Small intestine (tissue), 7 donors: ENCODE results near the gene AKAP5. TPM values are rescaled to one million over a fixed set of nuclear protein-coding genes. Genes with fewer than 3 reads are reported as not detected.

Source experiments
- DNase-seq, 2 donors: peaks; one replicate each; pipeline versions ENCODE4 v3.0.0 to v3.0.0-alpha.2; 2013
- FAIRE-seq: peaks from 2 replicates; lab custom pipeline; 2012; peaks lifted over from hg19 to GRCh38; lab: Jason Lieb, UNC
- H3K27ac ChIP-seq, 3 donors: one replicate each; pipeline ENCODE4 v1.5.1; 2013; ENCODE audit warnings: low read length in 2 of 3, mild to moderate bottlenecking in 2 of 3, control low read depth in 1 of 3, inconsistent platforms in 1 of 3, low read depth in 1 of 3, moderate library complexity in 1 of 3
- H3K27me3 ChIP-seq, 3 donors: one replicate each; pipeline ENCODE4 v1.6.1; 2013; ENCODE audit warnings: low read length in 3 of 3, inconsistent platforms in 1 of 3; ENCODE audit not compliant: control insufficient read depth in 3 of 3, insufficient read depth in 3 of 3
- H3K36me3 ChIP-seq, 3 donors: one replicate each; pipeline ENCODE4 v1.6.1; 2013; ENCODE audit warnings: low read length in 3 of 3, inconsistent platforms in 1 of 3, low read depth in 1 of 3, mild to moderate bottlenecking in 1 of 3, moderate library complexity in 1 of 3; ENCODE audit not compliant: control insufficient read depth in 3 of 3, insufficient read depth in 2 of 3
- H3K4me1 ChIP-seq, 3 donors: one replicate each; pipeline ENCODE4 v1.6.1; 2013; ENCODE audit warnings: low read length in 2 of 3, inconsistent platforms in 1 of 3, low read depth in 1 of 3, mild to moderate bottlenecking in 1 of 3, moderate library complexity in 1 of 3; ENCODE audit not compliant: control insufficient read depth in 3 of 3, insufficient read depth in 2 of 3
- H3K4me3 ChIP-seq, 3 donors: one replicate each; pipeline ENCODE4 v1.5.1; 2013; ENCODE audit warnings: low read length in 3 of 3, control low read depth in 1 of 3, inconsistent platforms in 1 of 3, low read depth in 1 of 3, mild to moderate bottlenecking in 1 of 3, moderate library complexity in 1 of 3
- H3K9me3 ChIP-seq, 2 donors: one replicate each; pipeline ENCODE4 v1.6.1; 2013; ENCODE audit warnings: low read depth in 1 of 2, low read length in 1 of 2; ENCODE audit not compliant: control insufficient read depth in 2 of 2, insufficient read depth in 1 of 2
- WGBS, 3 donors: extraction: QIAGEN DNeasy Blood & Tissue Kit; methylation state at CpG; one replicate each; pipeline ENCODE4 v1.1.7; 2013; 5-methylcytosine and 5-hydroxymethylcytosine counted together
- polyA plus RNA-seq, 4 donors: library from polyadenylated mRNA; stranded (reverse) in 3 of 4; unstranded in 1 of 4; fragments of 200-250 nt in 3 of 4; fragments of 120-200 nt in 1 of 4; gene quantifications; one replicate each; pipeline versions ENCODE4 v1.2.1 to v1.2.3, GENCODE V29; 2013
- donor health status: healthy with polysubstance abuse.
- donor health status: control.
- donor health status: control.
- donor health status: Bipolar disorder and iron deficiency.
- donor health status: healthy.

AKAP5 gene
- polyA plus RNA-seq, 4 donors, result 0.27 to 6.9 (median 0.58) TPM

DNA sequence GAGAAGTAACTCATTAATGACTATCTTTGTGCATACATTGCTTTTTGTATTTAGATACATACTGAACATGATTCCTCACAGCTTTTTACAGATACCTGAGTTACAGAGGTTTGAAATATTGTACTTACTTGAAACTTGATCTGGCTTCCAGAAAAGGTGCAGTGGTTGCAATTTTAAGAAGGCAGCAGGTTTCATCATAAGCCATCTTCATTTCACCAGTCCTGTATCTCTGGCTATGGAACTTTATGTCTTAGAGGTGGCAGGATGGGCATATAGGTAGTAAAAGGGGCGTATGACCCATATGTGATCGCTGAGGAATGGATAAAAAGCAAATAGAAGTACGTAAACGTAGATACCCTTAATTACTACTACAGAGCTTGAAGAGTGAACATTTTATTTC lies 52.9 kb downstream of the AKAP5 start:
- peaks cover 3 to 9% (median 7%) of the 10 kb centered on the region in 3 donors for H3K36me3 ChIP-seq
- WGBS, 3 donors, result 47 to 84% (median 59%) methylated on average over 4 of the region's 4 CpGs
- no peak for FAIRE-seq
- H3K27me3 ChIP-seq, result no peaks in the 10 kb centered on the region
- DNase-seq, result no peak
- H3K4me3 ChIP-seq, result no peak overlapping the region
- no peak overlapping the region for H3K27ac ChIP-seq
- no peaks in the 10 kb centered on the region for H3K9me3 ChIP-seq
- H3K4me1 ChIP-seq, result peaks cover 0 to 2% (median 0%) of the 10 kb centered on the region in 3 donors

DNA sequence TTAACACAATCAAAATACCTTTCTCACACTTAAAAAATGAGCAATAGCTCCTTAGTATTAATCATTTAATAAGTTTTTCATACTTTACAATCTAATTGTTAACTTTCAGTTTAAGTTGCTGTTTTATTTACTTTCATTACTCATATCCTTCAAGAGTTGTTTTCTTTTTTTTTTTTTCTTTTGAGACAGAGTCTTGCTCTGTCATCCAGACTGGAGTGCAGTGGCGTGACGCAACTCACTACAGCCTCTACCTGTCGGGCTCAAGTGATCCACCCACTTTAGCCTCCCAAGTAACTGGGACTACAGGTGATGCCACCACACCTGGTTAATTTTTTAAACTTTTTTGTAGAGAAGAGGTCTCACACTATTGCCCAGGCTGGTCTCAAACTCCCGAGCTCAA lies 55.4 kb downstream of the AKAP5 start:
- H3K4me3 ChIP-seq, result no peak overlapping the region
- FAIRE-seq, result no peak
- H3K27me3 ChIP-seq, result no peaks in the 10 kb centered on the region
- H3K36me3 ChIP-seq, result peaks cover 3 to 10% (median 9%) of the 10 kb centered on the region in 3 donors
- H3K9me3 ChIP-seq, result no peaks in the 10 kb centered on the region
- H3K27ac ChIP-seq, result no peak overlapping the region
- H3K4me1 ChIP-seq, result peaks cover 0 to 2% (median 0%) of the 10 kb centered on the region in 3 donors
- WGBS, 3 donors, result 92 to 95% (median 94%) methylated on average over 4 of the region's 4 CpGs
- DNase-seq, result no peak

DNA sequence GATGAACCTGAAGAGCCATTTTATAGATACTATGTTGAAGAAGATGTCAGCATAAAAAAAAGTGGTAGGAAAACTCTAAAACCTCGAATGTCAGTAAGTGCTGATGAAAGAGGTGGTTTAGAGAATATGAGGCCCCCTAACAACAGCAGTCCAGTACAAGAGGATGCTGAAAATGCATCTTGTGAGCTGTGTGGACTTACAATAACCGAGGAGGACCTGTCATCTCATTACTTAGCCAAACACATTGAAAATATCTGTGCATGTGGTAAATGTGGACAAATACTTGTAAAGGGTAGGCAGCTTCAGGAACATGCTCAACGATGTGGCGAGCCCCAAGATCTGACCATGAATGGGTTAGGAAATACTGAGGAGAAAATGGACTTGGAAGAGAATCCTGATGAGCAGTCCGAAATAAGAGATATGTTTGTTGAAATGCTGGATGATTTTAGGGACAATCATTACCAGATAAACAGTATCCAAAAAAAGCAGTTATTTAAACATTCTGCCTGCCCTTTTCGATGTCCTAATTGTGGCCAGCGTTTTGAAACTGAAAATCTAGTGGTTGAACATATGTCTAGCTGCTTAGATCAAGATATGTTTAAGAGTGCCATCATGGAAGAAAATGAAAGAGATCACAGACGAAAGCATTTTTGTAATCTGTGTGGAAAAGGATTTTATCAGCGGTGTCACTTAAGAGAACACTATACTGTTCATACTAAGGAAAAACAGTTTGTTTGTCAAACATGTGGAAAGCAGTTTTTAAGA lies 57.5 kb downstream of the AKAP5 start:
- no peak overlapping the region for H3K4me3 ChIP-seq
- peaks cover 3 to 15% (median 9%) of the 10 kb centered on the region in 3 donors for H3K36me3 ChIP-seq
- no peaks in the 10 kb centered on the region for H3K9me3 ChIP-seq
- 72 to 86% (median 75%) methylated on average over 9 of the region's 9 CpGs for WGBS, 3 donors
- no peaks in the 10 kb centered on the region for H3K27me3 ChIP-seq
- peak overlapping the region in 1 of 3 donors; percentile 12 for H3K27ac ChIP-seq
- peaks cover 0 to 2% (median 0%) of the 10 kb centered on the region in 3 donors for H3K4me1 ChIP-seq
- DNase-seq, result no peak
- no peak for FAIRE-seq

Other genes with a start within 250 kb of the AKAP5 start
- under 1 TPM in 2 of 4 donors, not detected in 2; 0.19 to 0.58 TPM for gene ESR2, start 171.1 kb upstream of the AKAP5 start, polyA plus RNA-seq
- gene MTHFD1, start 77.1 kb upstream of the AKAP5 start, polyA plus RNA-seq, result 10 to 100 TPM; 12.4 to 62.2 (median 32.1) TPM
- 10 to 100 TPM in 1 of 4 donors, 1 to 10 TPM in 1, under 1 TPM in 2; 0.81 to 11.4 (median 1.7) TPM for gene ZBTB25, start 38.3 kb downstream of the AKAP5 start, polyA plus RNA-seq
- gene ZBTB1, start 39.3 kb downstream of the AKAP5 start, polyA plus RNA-seq, result 10 to 100 TPM in 2 of 4 donors, 1 to 10 TPM in 2; 6.2 to 44.2 (median 10.8) TPM
- gene HSPA2, start 75.2 kb downstream of the AKAP5 start, polyA plus RNA-seq, result 10 to 100 TPM in 2 of 4 donors, 1 to 10 TPM in 2; 1.4 to 14.5 (median 6.2) TPM
- 1 to 10 TPM; 1.6 to 7.8 (median 4.9) TPM for gene PPP1R36, start 84.5 kb downstream of the AKAP5 start, polyA plus RNA-seq
- 10 to 100 TPM; 12.7 to 47.0 (median 17.1) TPM for gene PLEKHG3, start 238.9 kb downstream of the AKAP5 start, polyA plus RNA-seq